Uterus (tissue), 4 donors: ENCODE data around the gene LLPH. TPM values are rescaled to one million over a fixed set of nuclear protein-coding genes. Genes with fewer than 3 reads are reported as not detected.

Experiments
- DNase-seq, 2 donors: peaks; one replicate each; pipeline ENCODE4 v3.0.0-alpha.2; 2019 to 2020
- H3K27ac ChIP-seq, 2 donors: fragments of 200-600 bp; sonication (generic); 1 replicate in 1 of 2; 2 replicates in 1 of 2; pipeline ENCODE4 v1.5.1; 2016 to 2018
- H3K27me3 ChIP-seq, 2 donors: fragments of 200-600 bp; sonication (generic); one replicate each; pipeline ENCODE4 v1.5.1; 2018 to 2019; ENCODE audit warnings: control low read depth in 1 of 2
- H3K36me3 ChIP-seq, 2 donors: fragments of 200-600 bp; sonication (generic); one replicate each; pipeline ENCODE4 v1.5.1; 2019; ENCODE audit warnings: control low read depth in 1 of 2
- H3K4me1 ChIP-seq, 2 donors: fragments of 200-600 bp; sonication (generic); one replicate each; pipeline ENCODE4 v1.5.1; 2018 to 2019; ENCODE audit warnings: control low read depth in 1 of 2
- H3K4me3 ChIP-seq, 2 donors: fragments of 200-600 bp; sonication (generic); 1 replicate in 1 of 2; 2 replicates in 1 of 2; pipeline ENCODE4 v1.5.1; 2018 to 2019; ENCODE audit warnings: mild to moderate bottlenecking in 1 of 2
- H3K9me3 ChIP-seq, 2 donors: fragments of 200-600 bp; sonication (generic); one replicate each; pipeline ENCODE4 v1.5.1; 2019; ENCODE audit warnings: control low read depth in 1 of 2
- POLR2A ChIP-seq, 2 donors: fragments of 450-650 bp; IDR thresholded peaks; one replicate each; pipeline ENCODE4 v1.6.1; 2016; ENCODE audit warnings: antibody characterized with exemption in 2 of 2, mild to moderate bottlenecking in 1 of 2, moderate library complexity in 1 of 2
- intact Hi-C: fragments of 100-400 bp; cut with DNase I; formaldehyde crosslinking; loops from one replicate; pipeline ENCODE4 v1.15.1; 2023; ENCODE audit warnings: low total_unique reads
- total RNA-seq, 4 donors: library from RNA; depleted of rRNA in 3 of 4; stranded (reverse); fragments of >200 nt in 3 of 4; gene quantifications; one replicate each; pipeline versions ENCODE4 v1.1.0 to v1.2.4, GENCODE V29; 2014 to 2023
- TF ChIP-seq, protein P1 (sequence below), 4 experiments: fragments of 200-600 bp in 2 of 4; fragments of 450-650 bp in 2 of 4; sonication (generic) in 2 of 4; IDR thresholded peaks; one replicate each; pipeline ENCODE4 v1.5.1; 2016 to 2019; ENCODE audit warnings: antibody characterized with exemption in 4 of 4, mild to moderate bottlenecking in 2 of 4, moderate library complexity in 1 of 4
- donor health status: DM: yes; HTN: yes; CAD: no.

LLPH gene
- total RNA-seq, 4 donors from 2014 or later: 3.5 to 17.1 (median 7.2) TPM

DNA sequence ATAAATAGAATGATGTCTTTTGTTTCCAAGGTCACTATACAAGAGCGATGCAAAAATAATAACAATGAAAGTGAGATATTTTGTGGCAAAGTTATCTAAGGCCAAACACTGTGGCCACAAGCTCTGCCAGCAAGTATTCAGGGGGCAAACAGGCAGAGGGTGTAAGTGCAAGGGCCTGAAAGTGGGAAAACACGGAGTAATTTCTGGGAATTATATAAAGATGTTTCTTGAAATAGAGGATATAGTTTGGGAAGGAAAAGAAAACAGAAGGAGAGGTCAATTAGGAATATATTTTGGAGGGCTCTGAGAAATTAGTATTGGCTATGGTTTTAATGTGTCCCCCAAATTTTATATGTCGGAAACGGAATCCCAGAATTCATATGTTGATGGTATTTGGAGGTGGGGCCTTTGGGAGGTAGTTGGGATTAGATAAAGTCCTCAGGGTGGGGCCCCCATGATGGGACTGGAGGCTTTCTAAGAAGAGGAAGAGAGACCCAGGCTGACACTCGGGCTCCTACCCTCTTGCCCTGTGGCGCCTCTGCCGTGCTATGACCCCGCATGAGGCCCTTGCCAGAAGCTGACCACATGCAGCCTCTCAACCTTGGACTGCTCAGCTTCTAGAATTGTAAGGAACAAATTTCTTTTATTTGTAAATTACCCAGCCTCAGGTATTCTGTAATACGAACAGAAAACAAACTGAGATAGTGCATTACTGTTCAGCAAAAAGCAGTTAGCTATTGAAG, 60.0 kb downstream of the LLPH start:
- no peak for TF ChIP-seq POLR2A (IDR thresholded peaks at IDR 0.05)
- no peak overlapping the region for H3K4me3 ChIP-seq
- intact Hi-C loops: no loop called here
- H3K27ac ChIP-seq: no peak overlapping the region
- no peaks in the 10 kb centered on the region for H3K9me3 ChIP-seq
- H3K36me3 ChIP-seq: no peaks in the 10 kb centered on the region
- no peaks in the 10 kb centered on the region for H3K27me3 ChIP-seq
- DNase-seq: no peak
- H3K4me1 ChIP-seq: no peaks in the 10 kb centered on the region

DNA sequence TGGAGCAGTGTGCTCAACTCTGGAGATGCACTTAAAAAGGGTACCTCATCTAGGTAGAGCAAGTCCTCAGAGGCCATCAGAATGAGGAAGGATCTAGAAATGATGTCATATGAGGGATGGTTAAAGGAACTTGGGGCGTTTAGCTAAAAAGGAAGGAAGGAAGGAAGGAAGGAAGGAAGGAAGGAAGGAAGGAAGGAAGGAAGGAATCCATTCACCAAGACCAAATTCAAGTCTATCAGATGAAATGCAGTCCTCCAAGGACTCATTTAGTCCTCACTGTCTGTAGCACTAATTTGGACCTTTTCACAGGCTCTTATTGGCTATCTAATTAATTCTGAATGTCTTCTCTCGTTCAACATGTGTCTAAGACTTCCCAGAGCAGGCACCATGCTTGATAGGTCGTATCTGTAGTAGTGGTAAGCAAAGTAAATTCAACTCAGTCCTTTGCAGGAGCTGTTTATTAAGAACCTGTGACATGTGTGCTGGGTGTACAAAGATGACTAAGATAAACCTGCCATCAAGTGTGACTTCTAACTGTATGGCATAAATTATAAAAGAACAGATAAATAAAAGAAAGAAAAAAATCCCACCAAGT, 63.5 kb downstream of the LLPH start:
- DNase-seq: no peak
- no peak for TF ChIP-seq POLR2A (IDR thresholded peaks at IDR 0.05)
- TF ChIP-seq, protein P1, sequence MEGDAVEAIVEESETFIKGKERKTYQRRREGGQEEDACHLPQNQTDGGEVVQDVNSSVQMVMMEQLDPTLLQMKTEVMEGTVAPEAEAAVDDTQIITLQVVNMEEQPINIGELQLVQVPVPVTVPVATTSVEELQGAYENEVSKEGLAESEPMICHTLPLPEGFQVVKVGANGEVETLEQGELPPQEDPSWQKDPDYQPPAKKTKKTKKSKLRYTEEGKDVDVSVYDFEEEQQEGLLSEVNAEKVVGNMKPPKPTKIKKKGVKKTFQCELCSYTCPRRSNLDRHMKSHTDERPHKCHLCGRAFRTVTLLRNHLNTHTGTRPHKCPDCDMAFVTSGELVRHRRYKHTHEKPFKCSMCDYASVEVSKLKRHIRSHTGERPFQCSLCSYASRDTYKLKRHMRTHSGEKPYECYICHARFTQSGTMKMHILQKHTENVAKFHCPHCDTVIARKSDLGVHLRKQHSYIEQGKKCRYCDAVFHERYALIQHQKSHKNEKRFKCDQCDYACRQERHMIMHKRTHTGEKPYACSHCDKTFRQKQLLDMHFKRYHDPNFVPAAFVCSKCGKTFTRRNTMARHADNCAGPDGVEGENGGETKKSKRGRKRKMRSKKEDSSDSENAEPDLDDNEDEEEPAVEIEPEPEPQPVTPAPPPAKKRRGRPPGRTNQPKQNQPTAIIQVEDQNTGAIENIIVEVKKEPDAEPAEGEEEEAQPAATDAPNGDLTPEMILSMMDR (IDR thresholded peaks at IDR 0.05): no peak
- Histone ChIP-seq H3K4me3 (no peak overlapping the region), H3K27me3 (no peaks in the 10 kb centered on the region), H3K9me3 (no peaks in the 10 kb centered on the region), H3K4me1 (no peaks in the 10 kb centered on the region), H3K36me3 (no peaks in the 10 kb centered on the region), H3K27ac (no peak overlapping the region)
- intact Hi-C loops: no loop called here

Other genes with a start within 250 kb of the LLPH start
- 100 to 1,000 TPM; 102 to 187 (median 146) TPM for gene TMBIM4, start 39.2 kb upstream of the LLPH start, total RNA-seq
- gene IRAK3, start 58.5 kb upstream of the LLPH start, total RNA-seq: 10 to 100 TPM; 18.7 to 39.7 (median 24.2) TPM
- gene HELB, start 171.7 kb upstream of the LLPH start, total RNA-seq: 10 to 100 TPM in 1 of 4 donors, 1 to 10 TPM in 2, under 1 TPM in 1; 0.77 to 12.4 (median 6.1) TPM